ENCODE data around the gene ATP13A4.

DNA sequence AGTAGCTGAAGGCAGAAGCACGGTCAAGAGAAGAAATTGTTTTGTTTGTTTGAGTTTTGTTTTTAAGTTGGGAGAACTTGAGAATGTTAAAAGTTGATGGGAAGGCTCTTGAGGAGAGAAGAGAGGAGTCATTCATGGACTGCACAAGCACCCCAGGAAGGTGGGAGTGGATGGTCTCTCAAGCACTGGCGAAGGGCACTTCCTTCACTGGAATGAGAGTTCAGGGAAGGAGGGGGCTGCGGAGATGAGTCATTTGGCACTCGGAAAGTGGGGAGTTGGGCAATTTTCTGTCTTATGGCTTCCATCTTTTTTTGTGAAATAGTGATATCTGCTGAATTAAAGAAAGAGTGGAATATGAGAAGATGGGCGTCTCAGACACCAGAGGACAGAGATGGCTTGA, 66.0 kb downstream of the ATP13A4 start:
- TF ChIP-seq, protein P1, sequence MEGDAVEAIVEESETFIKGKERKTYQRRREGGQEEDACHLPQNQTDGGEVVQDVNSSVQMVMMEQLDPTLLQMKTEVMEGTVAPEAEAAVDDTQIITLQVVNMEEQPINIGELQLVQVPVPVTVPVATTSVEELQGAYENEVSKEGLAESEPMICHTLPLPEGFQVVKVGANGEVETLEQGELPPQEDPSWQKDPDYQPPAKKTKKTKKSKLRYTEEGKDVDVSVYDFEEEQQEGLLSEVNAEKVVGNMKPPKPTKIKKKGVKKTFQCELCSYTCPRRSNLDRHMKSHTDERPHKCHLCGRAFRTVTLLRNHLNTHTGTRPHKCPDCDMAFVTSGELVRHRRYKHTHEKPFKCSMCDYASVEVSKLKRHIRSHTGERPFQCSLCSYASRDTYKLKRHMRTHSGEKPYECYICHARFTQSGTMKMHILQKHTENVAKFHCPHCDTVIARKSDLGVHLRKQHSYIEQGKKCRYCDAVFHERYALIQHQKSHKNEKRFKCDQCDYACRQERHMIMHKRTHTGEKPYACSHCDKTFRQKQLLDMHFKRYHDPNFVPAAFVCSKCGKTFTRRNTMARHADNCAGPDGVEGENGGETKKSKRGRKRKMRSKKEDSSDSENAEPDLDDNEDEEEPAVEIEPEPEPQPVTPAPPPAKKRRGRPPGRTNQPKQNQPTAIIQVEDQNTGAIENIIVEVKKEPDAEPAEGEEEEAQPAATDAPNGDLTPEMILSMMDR (IDR thresholded peaks at IDR 0.05; ENCODE audit: poor library complexity) = no peak
- TF ChIP-seq EZH2 (IDR thresholded peaks at IDR 0.05; ENCODE audit: borderline replicate concordance) = no peak

Measured in hepatocyte (in vitro differentiated cells).